Measurements from ENCODE around the gene ZNF621. TPM values are rescaled to one million over a fixed set of nuclear protein-coding genes. Genes with fewer than 3 reads are reported as not detected.

The ZNF621 gene
- total and polyA plus RNA-seq, 2 of the 8 experiments (the other 6 are each of a cell fraction or from before 2014, with no cell fraction given), result 10.9 to 15.4 TPM

GRCh38 chr3:40582401-40583027, 57.8 kb downstream of the ZNF621 start (continued):
- TF ChIP-seq, protein P1, sequence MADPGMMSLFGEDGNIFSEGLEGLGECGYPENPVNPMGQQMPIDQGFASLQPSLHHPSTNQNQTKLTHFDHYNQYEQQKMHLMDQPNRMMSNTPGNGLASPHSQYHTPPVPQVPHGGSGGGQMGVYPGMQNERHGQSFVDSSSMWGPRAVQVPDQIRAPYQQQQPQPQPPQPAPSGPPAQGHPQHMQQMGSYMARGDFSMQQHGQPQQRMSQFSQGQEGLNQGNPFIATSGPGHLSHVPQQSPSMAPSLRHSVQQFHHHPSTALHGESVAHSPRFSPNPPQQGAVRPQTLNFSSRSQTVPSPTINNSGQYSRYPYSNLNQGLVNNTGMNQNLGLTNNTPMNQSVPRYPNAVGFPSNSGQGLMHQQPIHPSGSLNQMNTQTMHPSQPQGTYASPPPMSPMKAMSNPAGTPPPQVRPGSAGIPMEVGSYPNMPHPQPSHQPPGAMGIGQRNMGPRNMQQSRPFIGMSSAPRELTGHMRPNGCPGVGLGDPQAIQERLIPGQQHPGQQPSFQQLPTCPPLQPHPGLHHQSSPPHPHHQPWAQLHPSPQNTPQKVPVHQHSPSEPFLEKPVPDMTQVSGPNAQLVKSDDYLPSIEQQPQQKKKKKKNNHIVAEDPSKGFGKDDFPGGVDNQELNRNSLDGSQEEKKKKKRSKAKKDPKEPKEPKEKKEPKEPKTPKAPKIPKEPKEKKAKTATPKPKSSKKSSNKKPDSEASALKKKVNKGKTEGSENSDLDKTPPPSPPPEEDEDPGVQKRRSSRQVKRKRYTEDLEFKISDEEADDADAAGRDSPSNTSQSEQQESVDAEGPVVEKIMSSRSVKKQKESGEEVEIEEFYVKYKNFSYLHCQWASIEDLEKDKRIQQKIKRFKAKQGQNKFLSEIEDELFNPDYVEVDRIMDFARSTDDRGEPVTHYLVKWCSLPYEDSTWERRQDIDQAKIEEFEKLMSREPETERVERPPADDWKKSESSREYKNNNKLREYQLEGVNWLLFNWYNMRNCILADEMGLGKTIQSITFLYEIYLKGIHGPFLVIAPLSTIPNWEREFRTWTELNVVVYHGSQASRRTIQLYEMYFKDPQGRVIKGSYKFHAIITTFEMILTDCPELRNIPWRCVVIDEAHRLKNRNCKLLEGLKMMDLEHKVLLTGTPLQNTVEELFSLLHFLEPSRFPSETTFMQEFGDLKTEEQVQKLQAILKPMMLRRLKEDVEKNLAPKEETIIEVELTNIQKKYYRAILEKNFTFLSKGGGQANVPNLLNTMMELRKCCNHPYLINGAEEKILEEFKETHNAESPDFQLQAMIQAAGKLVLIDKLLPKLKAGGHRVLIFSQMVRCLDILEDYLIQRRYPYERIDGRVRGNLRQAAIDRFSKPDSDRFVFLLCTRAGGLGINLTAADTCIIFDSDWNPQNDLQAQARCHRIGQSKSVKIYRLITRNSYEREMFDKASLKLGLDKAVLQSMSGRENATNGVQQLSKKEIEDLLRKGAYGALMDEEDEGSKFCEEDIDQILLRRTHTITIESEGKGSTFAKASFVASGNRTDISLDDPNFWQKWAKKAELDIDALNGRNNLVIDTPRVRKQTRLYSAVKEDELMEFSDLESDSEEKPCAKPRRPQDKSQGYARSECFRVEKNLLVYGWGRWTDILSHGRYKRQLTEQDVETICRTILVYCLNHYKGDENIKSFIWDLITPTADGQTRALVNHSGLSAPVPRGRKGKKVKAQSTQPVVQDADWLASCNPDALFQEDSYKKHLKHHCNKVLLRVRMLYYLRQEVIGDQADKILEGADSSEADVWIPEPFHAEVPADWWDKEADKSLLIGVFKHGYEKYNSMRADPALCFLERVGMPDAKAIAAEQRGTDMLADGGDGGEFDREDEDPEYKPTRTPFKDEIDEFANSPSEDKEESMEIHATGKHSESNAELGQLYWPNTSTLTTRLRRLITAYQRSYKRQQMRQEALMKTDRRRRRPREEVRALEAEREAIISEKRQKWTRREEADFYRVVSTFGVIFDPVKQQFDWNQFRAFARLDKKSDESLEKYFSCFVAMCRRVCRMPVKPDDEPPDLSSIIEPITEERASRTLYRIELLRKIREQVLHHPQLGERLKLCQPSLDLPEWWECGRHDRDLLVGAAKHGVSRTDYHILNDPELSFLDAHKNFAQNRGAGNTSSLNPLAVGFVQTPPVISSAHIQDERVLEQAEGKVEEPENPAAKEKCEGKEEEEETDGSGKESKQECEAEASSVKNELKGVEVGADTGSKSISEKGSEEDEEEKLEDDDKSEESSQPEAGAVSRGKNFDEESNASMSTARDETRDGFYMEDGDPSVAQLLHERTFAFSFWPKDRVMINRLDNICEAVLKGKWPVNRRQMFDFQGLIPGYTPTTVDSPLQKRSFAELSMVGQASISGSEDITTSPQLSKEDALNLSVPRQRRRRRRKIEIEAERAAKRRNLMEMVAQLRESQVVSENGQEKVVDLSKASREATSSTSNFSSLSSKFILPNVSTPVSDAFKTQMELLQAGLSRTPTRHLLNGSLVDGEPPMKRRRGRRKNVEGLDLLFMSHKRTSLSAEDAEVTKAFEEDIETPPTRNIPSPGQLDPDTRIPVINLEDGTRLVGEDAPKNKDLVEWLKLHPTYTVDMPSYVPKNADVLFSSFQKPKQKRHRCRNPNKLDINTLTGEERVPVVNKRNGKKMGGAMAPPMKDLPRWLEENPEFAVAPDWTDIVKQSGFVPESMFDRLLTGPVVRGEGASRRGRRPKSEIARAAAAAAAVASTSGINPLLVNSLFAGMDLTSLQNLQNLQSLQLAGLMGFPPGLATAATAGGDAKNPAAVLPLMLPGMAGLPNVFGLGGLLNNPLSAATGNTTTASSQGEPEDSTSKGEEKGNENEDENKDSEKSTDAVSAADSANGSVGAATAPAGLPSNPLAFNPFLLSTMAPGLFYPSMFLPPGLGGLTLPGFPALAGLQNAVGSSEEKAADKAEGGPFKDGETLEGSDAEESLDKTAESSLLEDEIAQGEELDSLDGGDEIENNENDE (IDR thresholded peaks at IDR 0.05; ENCODE audit: insufficient replicate concordance, low read length), result no peak
- TF ChIP-seq TAF1 (IDR thresholded peaks at IDR 0.05; ENCODE audit: low read depth, low read length), result no peak
- no peak for TF ChIP-seq CEBPB (IDR thresholded peaks at IDR 0.05; ENCODE audit: low read depth, low read length)
- no peak for TF ChIP-seq EZH2 (IDR thresholded peaks at IDR 0.05; ENCODE audit: low read depth, low read length, severe bottlenecking)
- TF ChIP-seq JUND (IDR thresholded peaks at IDR 0.05; ENCODE audit: low read length), result no peak
- no peak for TF ChIP-seq TAF7 (optimal IDR thresholded peaks at IDR 0.05; ENCODE audit: borderline replicate concordance, low read depth, low read length)
- no peak for TF ChIP-seq RBBP5 (IDR thresholded peaks at IDR 0.05; ENCODE audit: borderline replicate concordance, low read depth, low read length)
- TF ChIP-seq KDM5A (IDR thresholded peaks at IDR 0.05; ENCODE audit: low read length), result no peak
- TF ChIP-seq JUN (IDR thresholded peaks at IDR 0.05; ENCODE audit: low read depth, low read length), result no peak

Data from H1 (cell line).